ENCODE data around the gene PAQR4.

The PAQR4 gene

DNA sequence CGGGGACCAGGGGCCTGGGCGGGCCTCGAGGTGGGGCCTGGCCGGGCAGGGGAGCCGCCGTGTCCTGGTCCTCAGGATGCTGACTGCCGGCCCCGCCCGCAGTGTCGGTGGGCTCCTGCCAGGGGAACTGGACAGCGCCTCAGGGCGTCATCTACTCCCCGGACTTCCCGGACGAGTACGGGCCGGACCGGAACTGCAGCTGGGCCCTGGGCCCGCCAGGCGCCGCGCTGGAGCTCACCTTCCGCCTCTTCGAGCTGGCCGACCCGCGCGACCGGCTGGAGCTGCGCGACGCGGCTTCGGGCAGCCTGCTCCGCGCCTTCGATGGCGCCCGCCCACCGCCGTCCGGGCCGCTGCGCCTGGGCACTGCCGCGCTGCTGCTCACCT, 2.3 kb upstream of the PAQR4 start:
- H3K4me3 ChIP-seq (ENCODE audit: low read depth, low read length), result no peak overlapping the region
- no peak for DNase-seq (ENCODE audit: low read depth)
- TF ChIP-seq POLR2A (IDR thresholded peaks at IDR 0.05; ENCODE audit: extremely low read depth, insufficient read length) (no peak), MYC (IDR thresholded peaks at IDR 0.05; ENCODE audit: low read depth, low read length) (no peak)
- TF ChIP-seq, protein P1, sequence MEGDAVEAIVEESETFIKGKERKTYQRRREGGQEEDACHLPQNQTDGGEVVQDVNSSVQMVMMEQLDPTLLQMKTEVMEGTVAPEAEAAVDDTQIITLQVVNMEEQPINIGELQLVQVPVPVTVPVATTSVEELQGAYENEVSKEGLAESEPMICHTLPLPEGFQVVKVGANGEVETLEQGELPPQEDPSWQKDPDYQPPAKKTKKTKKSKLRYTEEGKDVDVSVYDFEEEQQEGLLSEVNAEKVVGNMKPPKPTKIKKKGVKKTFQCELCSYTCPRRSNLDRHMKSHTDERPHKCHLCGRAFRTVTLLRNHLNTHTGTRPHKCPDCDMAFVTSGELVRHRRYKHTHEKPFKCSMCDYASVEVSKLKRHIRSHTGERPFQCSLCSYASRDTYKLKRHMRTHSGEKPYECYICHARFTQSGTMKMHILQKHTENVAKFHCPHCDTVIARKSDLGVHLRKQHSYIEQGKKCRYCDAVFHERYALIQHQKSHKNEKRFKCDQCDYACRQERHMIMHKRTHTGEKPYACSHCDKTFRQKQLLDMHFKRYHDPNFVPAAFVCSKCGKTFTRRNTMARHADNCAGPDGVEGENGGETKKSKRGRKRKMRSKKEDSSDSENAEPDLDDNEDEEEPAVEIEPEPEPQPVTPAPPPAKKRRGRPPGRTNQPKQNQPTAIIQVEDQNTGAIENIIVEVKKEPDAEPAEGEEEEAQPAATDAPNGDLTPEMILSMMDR (IDR thresholded peaks at IDR 0.05; ENCODE audit: low read depth, low read length), result no peak
- TF ChIP-seq, protein P2, sequence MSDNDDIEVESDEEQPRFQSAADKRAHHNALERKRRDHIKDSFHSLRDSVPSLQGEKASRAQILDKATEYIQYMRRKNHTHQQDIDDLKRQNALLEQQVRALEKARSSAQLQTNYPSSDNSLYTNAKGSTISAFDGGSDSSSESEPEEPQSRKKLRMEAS (IDR thresholded peaks at IDR 0.05; ENCODE audit: low read depth, low read length), result no peak

DNA sequence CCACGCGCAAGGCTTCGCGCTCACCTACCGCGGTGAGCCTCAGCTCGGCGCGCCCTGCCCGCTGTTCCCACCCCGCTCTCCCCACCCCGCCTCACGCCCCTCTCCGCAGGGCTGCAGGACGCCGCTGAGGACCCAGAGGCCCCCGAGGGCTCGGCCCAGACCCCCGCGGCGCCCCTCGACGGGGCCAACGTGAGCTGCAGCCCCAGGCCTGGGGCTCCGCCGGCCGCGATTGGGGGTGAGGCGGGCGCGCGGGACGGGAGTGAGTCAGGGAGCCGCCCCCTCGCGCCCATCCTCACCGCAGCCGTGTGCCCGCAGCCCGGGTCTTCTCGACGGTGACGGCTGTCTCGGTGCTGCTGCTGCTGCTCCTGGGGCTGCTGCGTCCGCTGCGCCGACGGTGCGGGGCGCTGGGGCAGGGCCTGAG, 1.9 kb upstream of the PAQR4 start:
- no peak for DNase-seq (ENCODE audit: low read depth)
- H3K4me3 ChIP-seq (ENCODE audit: low read depth, low read length), result no peak overlapping the region
- TF ChIP-seq, protein P1 (IDR thresholded peaks at IDR 0.05; ENCODE audit: low read depth, low read length), result no peak
- TF ChIP-seq MYC (IDR thresholded peaks at IDR 0.05; ENCODE audit: low read depth, low read length), result no peak
- TF ChIP-seq, protein P2 (IDR thresholded peaks at IDR 0.05; ENCODE audit: low read depth, low read length), result no peak
- TF ChIP-seq POLR2A (IDR thresholded peaks at IDR 0.05; ENCODE audit: extremely low read depth, insufficient read length), result no peak

DNA sequence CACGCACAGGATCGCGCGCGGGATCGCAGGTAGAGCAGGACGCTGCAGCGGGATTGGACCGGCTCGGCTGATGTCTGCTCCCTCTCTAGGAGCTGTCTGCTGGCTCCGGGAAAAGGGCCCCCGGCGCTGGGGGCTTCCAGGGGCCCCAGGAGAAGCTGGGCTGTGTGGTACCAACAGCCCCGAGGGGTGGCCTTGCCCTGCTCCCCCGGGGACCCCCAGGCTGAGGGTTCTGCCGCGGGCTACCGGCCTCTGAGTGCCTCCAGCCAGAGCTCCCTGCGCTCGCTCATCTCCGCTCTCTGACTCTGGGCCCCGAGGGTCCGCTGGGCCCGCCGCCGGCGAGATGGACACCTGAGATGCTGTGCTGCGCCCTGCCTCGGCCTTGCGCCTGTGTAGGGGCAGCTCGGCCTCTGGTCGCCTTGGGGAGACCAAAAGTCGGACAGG, 1.4 kb upstream of the PAQR4 start:
- no peak for DNase-seq (ENCODE audit: low read depth)
- no peak overlapping the region for H3K4me3 ChIP-seq (ENCODE audit: low read depth, low read length)
- TF ChIP-seq MYC (IDR thresholded peaks at IDR 0.05; ENCODE audit: low read depth, low read length) (no peak), POLR2A (IDR thresholded peaks at IDR 0.05; ENCODE audit: extremely low read depth, insufficient read length) (no peak)
- TF ChIP-seq, protein P2 (IDR thresholded peaks at IDR 0.05; ENCODE audit: low read depth, low read length), result no peak
- TF ChIP-seq, protein P1 (IDR thresholded peaks at IDR 0.05; ENCODE audit: low read depth, low read length), result no peak

DNA sequence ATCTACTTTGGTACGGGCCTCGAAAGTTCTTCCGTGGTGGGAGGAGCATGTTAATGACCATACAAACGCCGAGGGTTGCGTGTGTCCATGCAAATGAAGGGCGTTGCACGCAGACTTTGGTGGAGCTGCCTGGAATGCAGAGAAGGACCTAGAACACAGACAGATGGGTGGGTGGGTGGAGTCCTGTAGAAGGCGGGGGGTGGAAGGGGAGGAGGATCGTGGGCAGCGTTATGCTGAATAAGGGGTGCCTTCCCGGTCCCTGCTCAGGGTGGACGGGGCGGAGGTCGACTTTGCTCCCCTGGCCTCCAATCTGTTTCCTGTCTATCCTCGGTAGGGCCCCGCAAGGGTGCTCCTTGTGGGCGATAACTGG, 795 bp upstream of the PAQR4 start:
- DNase-seq (ENCODE audit: low read depth), result no peak
- TF ChIP-seq, protein P1 (IDR thresholded peaks at IDR 0.05; ENCODE audit: low read depth, low read length), result no peak
- TF ChIP-seq POLR2A (IDR thresholded peaks at IDR 0.05; ENCODE audit: extremely low read depth, insufficient read length), result no peak
- TF ChIP-seq, protein P2 (IDR thresholded peaks at IDR 0.05; ENCODE audit: low read depth, low read length), result no peak
- TF ChIP-seq MYC (IDR thresholded peaks at IDR 0.05; ENCODE audit: low read depth, low read length), result no peak

DNA sequence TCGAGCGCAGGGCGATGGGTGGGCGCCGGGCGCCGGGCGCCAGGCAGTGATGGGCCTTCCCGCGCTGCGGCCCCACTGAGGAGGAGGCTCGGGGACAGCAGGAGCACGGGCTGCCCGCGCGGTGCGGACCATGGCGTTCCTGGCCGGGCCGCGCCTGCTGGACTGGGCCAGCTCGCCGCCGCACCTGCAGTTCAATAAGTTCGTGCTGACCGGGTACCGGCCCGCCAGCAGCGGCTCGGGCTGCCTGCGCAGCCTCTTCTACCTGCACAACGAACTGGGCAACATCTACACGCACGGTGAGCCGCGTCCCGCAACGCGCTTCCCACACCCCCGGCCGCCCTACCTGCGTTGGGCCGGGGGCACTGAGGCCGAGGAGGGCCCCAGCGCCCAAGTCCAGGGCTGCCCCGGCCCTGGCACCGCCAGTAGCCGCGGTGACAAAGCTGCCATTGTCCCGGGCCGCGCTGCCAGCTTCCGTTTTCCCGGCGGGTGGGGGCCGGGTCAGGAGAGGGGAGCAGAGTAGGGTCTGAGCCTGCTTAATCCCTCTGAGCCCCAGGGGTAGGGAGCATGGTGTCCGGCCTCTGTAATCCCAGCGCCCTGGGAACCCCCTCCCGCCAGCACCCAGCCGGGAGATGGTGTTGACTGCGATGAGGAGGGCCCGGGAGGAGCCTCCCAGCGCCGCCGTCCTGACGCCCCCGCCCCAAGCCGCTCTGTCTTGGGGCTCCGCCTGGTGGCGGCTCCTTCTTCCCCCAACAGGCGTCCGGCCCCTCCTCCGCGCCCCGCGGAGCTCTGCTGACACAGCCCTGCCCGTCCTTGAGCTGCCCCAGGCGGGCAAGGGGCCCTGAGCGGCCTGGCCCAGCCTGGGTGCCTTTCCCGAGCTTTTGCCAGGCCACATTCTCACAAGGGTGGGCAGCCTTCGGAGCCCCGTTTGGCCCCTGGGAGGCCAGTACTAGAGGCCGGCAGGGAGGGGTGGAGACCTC, 685 bp downstream of the PAQR4 start:
- H3K4me3 ChIP-seq (ENCODE audit: low read depth, low read length), result peak overlapping the region; percentile 67
- DNase-seq (ENCODE audit: low read depth), result peak; percentile 92
- peak; percentile 23 for TF ChIP-seq POLR2A (IDR thresholded peaks at IDR 0.05; ENCODE audit: extremely low read depth, insufficient read length)
- TF ChIP-seq, protein P2 (IDR thresholded peaks at IDR 0.05; ENCODE audit: low read depth, low read length), result no peak
- TF ChIP-seq MYC (IDR thresholded peaks at IDR 0.05; ENCODE audit: low read depth, low read length), result 0 out of 2 replicates have a peak, but pooled peaks have one; percentile 30
- TF ChIP-seq, protein P1 (IDR thresholded peaks at IDR 0.05; ENCODE audit: low read depth, low read length), result peak; percentile 54

More for the DNA sequence above, 795 bp upstream of the PAQR4 start:
- peak overlapping the region; percentile 58 for H3K4me3 ChIP-seq (ENCODE audit: low read depth, low read length)

Measured in NB4 (cell line).